OCI-LY3 (cell line): ENCODE measurements around the gene SCG2.

ENCODE experiments used
- CTCF ChIP-seq: fragments of 200-600, 300-600 bp; sonication (generic); IDR thresholded peaks from 2 replicates; pipeline ENCODE4 v1.5.1; 2014; ENCODE audit warnings: antibody characterized with exemption, low read length, low read depth
- EZH2phosphoT487 ChIP-seq: fragments of 200-600 bp; shearing (Covaris generic); IDR thresholded peaks from 2 replicates; pipeline ENCODE4 v1.6.1; 2018; ENCODE audit warnings: antibody characterized with exemption, mixed run types, low read depth

- TF ChIP-seq CTCF (no peak), EZH2phosphoT487 (no peak)
Measured at GRCh38 chr2:223558970-223559369, 43.2 kb downstream of the SCG2 start.
